GM21786 (cell line): Measurements from ENCODE around the gene ZC3H4.
"Not testable (repeated sequence)": the region's sequence is repeated elsewhere in the genome, so short reads cannot be mapped to it uniquely, and the experiment has no call there.

Source experiments
- ATAC-seq: cut with Tn5 transposase; IDR thresholded peaks from one replicate; pipeline ENCODE4 v1.9.1; 2021; ENCODE audit not compliant: unreplicated experiment

Gene ZC3H4

DNA sequence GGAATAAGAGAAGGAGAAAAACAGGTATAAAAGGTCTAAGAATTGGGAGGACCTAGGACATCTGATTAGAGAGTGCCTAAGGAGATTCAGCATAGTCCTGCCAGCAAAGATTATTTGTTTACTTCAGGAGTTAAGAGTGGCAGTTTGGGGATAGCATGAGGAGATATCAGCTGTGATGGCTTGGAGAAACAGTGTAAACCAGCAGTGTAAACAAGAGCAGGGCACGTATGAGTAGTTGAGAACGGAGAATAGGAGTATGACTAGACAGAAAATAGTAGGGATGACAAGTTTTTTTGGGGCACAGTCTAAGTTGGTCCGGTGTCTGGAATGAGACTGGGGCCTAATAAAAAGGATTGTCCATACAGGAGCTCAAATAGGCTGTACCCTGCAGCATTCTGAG is 63.0 kb downstream of the ZC3H4 start:
- ATAC-seq = not testable (repeated sequence)

GRCh38 chr19:47049307-47049700 is 64.3 kb downstream of the ZC3H4 start:
- ATAC-seq = no peak

DNA sequence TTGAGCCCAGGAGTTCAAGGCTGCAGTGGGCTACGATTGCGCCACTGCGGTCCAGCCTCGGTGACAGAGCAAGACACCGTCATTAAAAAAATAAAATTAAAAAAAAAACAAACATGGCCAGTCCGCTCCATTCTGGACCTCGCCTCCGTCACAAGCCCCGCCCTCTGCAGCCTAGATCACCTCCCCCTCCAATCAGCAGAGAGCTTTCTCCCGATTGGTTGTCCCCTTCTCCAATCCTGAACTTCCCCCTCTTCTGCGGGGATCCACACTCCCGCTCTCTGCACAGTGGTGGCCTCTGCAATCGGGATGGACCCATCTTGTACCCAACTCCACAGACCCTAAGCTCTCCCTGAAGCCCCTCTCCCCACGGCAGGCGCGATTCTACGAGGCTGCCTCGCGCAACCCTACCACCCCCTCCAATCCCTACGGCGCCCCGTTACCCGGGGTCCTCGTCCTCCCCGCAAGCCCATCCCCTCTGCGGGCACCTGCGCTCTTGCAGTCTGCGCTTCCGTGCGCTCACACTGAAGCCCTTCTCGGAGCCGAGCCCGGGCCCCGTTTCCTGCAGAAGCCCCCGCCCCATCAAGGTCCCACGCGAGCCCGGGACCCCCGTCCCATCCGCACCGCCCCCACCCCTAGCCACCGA is 65.7 kb downstream of the ZC3H4 start:
- peak; percentile 31 for ATAC-seq

DNA sequence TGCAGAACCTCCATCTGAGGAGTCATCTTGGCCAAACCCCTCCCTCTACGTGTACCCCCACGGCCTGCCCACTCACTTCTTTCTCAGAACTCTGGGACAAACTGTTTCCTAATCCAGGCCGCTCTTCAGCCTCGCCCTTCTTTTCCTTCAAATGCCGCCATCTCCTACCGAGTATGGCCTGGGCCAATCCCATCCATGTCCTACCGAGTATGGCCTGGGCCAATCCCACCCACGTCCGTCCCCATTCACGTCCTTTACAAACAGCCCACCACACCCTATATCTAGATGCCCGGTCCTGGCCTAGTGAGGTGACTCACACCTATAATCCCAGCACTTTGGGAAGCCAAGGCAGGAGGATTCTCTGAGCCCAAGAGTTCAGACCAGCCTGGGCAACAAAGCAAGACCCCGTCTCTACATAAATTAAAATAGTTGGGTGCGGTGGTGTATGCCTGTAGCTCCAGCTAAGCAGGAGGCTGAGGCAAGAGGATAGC is 66.3 kb downstream of the ZC3H4 start:
- no peak for ATAC-seq

DNA sequence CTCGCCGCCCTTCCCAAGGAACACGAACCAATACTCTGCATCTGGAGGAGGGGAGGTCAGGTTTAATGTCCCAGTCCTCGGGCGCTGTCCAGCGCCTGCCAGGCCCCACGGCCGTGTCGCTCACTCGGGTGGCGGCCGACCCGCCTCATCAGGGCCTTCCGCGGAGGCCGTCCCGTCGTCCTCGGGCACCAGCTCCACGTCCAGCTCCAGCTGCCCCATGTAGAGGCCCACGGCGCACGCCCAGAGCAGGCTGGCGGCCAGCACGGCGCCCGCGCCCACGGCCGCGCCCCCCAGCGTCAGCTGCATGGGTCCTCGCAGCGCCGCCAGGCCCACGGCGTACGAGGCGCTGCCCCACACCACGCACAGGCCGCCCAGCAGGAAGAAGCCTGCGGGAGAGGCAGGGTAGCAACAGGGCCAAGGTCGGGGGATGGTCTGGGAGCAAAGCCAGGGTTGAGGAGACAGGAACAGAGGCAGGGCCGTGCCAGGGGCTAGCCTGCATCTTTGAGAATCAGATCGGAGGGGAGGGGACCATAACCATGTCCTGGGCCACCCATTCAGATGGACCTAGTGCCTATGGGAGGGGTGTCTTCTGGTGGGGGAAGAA is 67.6 kb downstream of the ZC3H4 start:
- ATAC-seq = no peak

GRCh38 chr19:47044946-47045866 is 68.4 kb downstream of the ZC3H4 start:
- no peak for ATAC-seq

- ATAC-seq = no peak
Observed at GRCh38 chr19:47040869-47041268, 72.7 kb downstream of the ZC3H4 start.

GRCh38 chr19:47039239-47039874 is 74.2 kb downstream of the ZC3H4 start:
- ATAC-seq = no peak

- ATAC-seq = no peak
Observed at GRCh38 chr19:47037766-47038165, 75.8 kb downstream of the ZC3H4 start.

- no peak for ATAC-seq
Observed at GRCh38 chr19:47036097-47036651, 77.4 kb downstream of the ZC3H4 start.

- peak; percentile 87 for ATAC-seq
Observed at GRCh38 chr19:47035127-47036096, 78.2 kb downstream of the ZC3H4 start.

GRCh38 chr19:47032171-47032811 is 81.3 kb downstream of the ZC3H4 start:
- no peak for ATAC-seq

DNA sequence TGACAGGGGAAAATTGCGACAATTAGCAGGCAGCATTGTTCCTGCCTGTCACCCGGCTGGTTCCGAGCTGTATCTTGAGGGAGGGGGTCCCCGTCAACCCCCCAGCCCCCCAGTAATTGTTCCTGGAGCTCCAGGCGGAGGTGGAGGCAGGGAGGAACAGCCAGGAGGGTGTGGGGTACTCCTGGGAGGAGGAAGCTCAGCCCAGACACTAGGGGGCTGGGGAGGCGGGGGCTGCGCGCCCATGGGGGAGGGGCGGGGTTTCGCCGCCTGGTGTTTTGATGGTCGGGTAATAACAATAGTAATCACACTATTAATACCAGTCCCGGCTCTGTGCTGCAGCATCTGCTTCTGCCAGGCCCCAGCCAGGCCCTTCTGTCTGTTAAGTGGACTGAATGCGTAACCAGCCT is 85.4 kb downstream of the ZC3H4 start:
- no peak for ATAC-seq

GRCh38 chr19:47027586-47028088 is 85.9 kb downstream of the ZC3H4 start:
- ATAC-seq = no peak

DNA sequence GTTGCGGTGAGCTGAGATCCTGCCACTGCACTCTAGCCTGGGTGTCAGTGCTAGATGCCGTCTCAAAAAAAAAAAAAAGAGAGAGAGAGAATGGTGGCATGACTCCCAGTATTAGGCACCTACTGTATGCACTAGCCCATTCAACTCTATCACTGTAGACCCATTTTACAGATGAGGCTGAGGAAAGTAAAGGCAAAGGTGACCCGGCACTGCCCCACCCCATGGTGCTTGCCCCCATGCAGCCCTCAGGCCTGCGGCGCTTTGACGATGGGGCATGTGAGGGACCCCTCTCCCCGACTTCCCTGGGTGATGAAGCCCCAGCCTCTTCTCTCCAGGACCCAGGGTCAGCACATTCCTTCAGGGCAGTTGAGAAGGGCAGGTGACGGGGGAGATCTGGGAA is 86.7 kb downstream of the ZC3H4 start:
- no peak for ATAC-seq

DNA sequence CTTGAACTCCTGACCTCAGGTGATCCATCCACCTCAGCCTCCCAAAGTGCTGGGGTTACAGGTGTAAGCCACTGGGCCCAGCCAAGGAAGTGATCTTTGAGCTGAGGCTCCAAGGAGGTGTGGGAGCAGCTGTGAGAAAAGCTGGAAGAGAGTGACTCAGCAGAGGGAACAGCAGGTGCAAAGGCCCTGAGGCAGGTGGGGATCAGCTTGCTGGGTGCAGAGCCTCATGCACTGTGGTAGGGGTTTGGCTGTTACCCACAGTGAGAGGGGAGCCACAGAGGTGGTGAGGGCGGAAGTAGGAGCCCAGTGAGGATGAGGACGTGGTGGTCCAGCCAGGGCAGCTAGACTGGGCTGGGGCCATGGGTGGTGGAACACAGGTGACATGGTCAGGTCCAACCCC is 87.4 kb downstream of the ZC3H4 start:
- no peak for ATAC-seq

DNA sequence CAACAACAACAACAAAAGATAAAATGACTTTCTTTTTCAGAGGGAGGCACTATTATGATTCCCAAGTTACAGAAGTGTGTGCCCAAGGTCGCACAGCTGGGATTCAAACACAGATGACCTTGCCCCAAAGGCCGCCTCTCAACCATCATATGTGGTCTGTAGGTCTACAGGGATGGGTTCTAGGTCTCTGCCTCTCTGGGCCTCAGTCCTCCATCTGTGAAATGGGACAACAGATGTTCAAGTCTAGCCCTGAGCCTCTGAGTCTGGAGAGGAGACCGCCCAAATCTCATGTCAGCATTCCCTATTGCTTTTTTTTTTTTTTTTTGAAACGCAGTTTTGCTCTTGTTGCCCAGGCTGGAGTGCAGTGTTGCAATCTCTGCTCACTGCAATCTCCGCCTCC is 89.1 kb downstream of the ZC3H4 start:
- ATAC-seq = no peak

GRCh38 chr19:47023448-47023794 is 90.2 kb downstream of the ZC3H4 start:
- no peak for ATAC-seq
